Skin of body (tissue), 2 donors: ENCODE measurements around the gene TSPYL4. TPM values are rescaled to one million over a fixed set of nuclear protein-coding genes. Genes with fewer than 3 reads are reported as not detected.

Experiments used
- DNase-seq: peaks from one replicate; lab custom pipeline; 2025; lab: John Stamatoyannopoulos, UW
- total RNA-seq: library from RNA; depleted of rRNA; stranded (reverse); fragments of >200 nt; gene quantifications from one replicate; pipeline ENCODE4 v1.2.3, GENCODE V29; 2014

The TSPYL4 gene
- total RNA-seq, 1 donor from 2014 or later: 12.2 TPM

DNA sequence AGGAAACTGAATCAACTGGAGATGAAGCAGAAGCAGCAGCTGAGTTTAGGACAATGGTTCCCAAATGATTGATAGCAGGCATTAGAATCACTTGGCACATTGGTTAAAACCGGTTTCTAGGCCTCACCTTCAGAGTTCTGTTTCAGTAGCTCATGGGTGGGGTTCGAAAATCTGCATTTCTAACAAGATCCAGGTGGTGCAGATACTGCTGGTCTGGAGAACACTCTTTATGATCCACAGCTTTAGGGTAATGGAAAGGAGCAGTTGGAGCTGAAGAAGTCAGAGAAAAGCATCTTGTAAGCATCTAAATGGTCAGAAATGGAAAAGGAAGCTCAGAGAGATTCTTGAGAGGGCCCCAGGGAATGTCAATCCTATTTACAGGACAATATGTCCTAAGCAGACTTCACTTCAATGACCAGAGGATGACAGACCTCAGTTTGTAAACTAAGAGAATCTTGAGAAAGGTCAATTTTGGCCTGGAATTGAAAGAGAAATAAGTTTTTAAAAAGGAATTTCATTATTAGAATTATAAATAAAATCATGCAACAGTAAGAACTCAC is 17.4 kb upstream of the TSPYL4 start:
- no peak for DNase-seq

- peak; percentile 84 for DNase-seq
Measured at GRCh38 chr6:116268589-116269293, 14.9 kb upstream of the TSPYL4 start.

GRCh38 chr6:116267836-116268588 is 14.1 kb upstream of the TSPYL4 start:
- DNase-seq: no peak

GRCh38 chr6:116266803-116267202 is 12.9 kb upstream of the TSPYL4 start:
- no peak for DNase-seq

DNA sequence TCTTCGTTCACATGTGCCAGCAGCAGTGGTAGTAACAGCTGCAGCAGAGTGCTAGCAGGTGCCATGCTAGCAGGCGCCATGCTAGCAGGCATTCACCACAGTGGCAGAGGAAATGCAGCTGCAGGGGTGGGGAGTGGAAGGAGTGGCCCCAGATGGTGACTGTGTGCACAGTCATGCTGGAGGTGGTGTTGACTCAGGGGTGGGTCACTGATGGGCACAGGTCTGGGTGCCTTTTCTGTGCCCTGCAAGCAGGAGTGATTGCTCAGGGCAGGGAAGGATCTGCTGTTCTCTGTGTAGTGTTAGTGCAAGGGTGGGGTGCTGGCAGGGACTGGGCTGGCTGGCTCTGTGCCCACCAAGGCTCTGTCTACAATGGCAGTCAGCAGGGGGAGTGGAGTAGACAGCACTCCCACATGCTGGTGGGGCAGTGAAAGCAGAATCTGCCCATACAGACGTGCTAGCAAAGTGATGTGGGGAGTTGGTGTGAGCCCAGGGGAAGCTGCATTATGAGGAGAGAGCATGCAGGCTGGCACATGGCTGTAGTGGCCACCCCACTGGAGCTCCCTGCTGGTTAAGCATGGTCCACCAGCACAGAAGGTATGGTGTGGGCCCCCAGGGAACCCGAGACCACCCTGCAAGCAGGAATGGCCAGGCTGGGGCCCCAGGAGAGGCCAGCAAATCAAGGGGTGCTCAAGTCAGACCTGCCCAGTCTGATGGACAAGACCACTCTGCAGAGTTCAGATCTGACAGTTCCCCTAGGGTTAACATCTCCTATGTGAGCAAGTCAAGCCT is 11.4 kb upstream of the TSPYL4 start:
- no peak for DNase-seq

DNA sequence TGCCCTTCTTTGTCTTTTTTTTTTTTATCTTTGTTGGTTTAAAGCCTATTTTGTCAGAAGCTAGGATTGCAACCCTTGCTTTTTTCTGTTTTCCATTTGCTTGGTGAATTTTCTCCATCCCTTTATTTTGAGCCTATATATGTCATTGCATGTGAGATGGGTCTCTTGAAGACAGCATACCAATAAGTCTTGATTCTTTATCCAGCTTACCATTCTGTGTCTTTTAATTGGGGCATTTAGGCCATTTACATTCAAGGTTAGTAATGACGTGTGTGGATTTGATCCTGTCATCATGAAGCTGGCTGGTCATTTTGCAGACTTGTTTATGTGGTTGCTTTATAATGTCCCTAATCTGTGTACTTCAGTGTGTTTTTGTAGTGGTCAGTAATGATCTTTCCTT is 9.5 kb upstream of the TSPYL4 start:
- DNase-seq: no peak

DNA sequence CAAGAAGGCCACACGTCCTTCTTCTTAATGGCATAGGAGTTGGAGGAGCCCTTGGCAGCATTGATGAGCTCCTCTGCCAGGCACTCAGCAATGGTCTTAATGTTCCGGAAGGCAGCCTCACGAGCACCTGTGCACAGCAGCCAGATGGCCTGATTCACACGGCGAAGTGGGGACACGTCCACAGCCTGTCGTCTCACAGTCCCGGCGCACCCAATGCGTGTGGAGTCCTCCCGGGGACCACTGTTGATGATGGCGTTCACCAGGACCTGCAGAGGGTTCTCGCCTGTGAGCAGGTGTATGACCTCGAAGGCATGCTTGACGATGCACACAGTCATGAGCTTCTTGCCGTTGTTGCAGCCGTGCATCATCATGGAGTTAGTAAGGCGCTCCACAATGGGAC is 4.6 kb upstream of the TSPYL4 start:
- no peak for DNase-seq

DNA sequence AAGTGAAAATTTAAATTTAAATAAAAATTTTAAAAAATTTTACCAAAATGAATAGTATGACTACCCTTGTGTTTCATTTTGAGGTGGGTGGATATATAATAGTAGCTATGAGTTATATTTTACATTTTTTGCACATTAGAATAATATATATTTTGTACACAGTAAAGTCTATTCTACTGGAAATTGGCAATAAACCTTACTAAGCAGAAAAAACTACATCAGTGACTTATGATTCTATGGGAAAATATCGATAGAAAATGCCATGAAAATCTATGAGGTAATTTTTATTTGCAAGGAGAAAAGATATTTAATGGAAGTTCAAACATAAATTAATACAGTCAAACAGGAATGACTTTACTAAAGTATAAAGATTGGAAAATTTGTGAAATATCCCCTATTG is 2.8 kb upstream of the TSPYL4 start:
- DNase-seq: no peak

DNA sequence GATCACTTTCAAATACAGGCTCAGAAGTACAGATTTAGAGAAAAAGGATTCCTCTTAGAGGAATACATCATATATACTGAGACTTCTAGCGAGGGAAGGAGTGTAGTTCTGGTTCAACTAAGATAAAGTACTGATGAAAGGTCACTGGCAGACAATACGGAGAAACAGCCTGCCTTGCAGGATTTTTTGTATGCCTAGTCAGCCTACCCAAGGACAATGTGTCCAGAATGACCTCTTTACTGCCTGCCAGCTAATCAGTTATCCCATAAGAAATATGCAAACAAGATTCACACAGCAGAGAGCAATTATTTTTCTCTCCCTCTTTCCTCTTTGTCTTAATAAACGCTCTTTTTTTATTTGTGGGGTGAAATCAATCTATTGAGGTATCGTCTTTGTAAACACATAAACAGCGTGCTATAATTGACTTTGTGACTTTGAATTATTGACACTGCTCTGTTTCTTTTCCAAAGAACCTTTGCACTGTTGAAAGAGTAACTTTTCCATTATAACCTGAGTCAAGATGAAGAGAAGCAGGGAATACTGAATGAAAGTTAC is 1.4 kb upstream of the TSPYL4 start:
- DNase-seq: no peak

DNA sequence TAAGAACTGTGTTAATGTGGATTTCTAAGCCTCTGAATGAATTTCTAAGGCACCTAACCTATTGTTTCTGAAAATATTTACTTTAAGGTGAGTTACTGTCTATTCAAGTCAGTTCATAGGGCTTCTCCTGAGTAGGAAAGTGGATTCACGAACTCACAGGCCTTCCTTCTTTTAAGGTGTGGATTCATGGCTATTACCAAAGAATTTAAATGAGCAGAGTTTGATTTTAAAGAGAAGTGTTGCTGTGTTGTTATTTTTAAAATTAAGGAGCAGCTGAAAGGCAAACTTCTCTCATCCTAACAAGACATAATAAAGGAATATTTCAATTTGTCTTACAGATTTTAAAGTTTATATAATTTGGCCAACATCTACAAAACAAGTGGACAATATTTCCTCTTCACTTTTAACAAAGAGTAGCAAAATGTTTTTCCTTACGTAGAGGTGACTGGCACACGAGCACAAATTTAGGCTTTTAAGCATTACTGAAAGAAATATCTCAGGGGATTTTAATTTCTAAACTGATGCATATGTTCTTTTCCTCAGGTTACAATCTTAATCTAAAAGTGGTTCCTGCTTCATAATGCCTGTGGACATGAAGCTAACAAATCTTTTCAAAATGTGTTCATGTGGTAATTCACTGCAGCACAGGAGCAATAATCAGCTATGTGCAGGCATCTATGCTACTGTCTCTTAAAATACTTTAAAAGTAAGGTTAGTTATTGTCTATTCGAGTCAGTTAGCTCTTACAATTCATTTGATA is 602 bp upstream of the TSPYL4 start:
- peak; percentile 28 for DNase-seq

GRCh38 chr6:116253188-116253504 is 729 bp downstream of the TSPYL4 start:
- DNase-seq: no peak

- DNase-seq: no peak
Measured at GRCh38 chr6:116251568-116252384, 2.1 kb downstream of the TSPYL4 start.

DNA sequence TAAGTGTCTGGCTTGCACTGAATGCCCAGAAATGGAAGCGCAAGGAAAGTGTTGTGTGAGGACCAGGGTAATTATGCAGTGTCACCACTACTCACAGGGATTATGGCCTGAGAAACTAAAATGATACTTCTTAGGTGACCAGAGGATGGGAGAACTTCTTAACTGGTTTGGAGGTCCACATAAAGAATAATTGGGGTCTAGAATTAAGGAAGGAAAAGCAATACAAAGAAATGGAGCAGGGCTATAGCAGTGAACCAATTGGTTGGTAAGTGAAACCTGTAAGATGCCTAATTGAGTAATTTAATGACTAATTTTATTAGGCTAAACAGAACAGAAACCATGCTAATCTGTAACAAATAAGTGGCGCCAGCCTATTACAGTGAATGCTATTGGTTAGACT is 5.3 kb downstream of the TSPYL4 start:
- no peak for DNase-seq

- DNase-seq: no peak
Measured at GRCh38 chr6:116247285-116247684, 6.6 kb downstream of the TSPYL4 start.

DNA sequence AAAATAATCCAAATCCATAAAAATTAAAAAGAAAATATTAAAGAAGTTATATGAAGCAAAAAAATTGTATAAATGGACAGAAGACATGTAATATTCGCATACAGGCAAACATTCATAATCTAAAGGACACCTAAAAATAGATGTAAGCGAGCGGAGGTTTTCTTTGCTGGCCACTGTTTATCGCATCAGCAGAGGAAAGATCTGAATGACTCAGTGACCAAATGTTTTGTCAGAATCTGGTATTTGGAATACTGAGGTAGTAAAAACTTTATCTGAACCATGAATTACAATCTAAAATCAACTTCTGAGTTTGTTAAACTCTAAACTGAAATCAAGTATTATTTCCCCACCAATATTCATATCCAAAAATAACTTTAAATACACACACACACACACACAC is 7.8 kb downstream of the TSPYL4 start:
- DNase-seq: no peak

DNA sequence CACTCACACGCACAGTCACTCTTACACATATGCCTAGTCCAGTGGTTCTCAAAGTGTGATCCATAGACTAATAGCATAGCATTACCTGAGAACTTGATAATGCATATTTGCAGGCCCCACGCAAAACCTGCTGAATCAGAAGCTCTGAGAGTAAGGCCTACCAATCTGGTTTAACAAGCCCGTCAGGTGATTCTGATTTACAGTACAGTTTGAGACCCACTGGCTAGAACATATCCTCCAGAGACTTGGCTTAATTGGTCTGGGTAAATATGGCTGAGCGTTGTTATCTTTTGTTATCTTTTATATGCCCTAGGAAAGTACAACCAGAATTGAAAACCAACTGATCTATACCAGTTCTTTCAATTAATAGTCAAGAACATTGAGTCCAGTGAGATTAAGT is 9.6 kb downstream of the TSPYL4 start:
- DNase-seq: no peak

DNA sequence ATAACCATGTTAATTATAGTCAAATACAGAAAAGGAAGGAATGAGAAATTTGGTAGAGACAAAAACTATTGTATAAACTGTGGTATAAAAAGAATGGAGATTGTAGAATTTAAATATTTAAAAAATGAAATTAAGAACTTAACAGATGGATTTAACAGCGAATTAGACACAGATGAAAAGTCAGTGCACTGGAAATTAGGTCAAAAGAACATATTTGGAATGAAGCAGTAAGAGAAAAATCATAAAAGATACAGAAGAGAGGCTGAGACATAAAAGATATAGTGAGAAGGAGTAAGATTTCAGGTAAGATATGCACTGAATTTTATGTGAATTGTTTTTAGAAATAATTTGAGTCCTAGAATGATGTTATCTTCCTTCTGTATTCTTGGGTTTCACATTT is 14.0 kb downstream of the TSPYL4 start:
- no peak for DNase-seq

GRCh38 chr6:116239256-116239655 is 14.6 kb downstream of the TSPYL4 start:
- DNase-seq: no peak

DNA sequence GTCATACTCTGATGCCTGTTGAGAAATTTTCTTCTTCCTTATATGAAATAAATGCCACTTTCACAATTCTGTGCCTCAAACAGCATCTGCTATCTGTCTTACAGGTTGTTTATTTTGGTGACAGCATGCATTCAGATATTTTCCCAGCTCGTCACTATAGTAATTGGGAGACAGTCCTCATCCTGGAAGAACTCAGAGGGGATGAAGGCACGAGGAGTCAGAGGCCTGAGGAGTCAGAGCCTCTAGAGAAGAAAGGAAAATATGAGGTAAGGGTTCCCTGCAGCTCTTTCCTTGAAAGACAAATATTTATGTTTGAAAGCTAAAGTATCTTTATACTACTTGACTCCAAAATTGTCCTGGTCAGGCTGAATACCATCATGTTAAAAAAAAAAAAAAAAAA is 15.8 kb downstream of the TSPYL4 start:
- no peak for DNase-seq

GRCh38 chr6:116234689-116235088 is 19.2 kb downstream of the TSPYL4 start:
- no peak for DNase-seq
